K562 (cell line): Measurements from ENCODE around the gene MAP2K4. TPM values are rescaled to one million over a fixed set of nuclear protein-coding genes. Genes with fewer than 3 reads are reported as not detected.

Experiments
- ATAC-seq: fragments of 200-7000 bp; cut with Tn5 transposase; 3 replicates; pipeline ENCODE4 v1.9.1; 2020; ENCODE audit warnings: moderate library complexity
- BruUV-seq: library from RNA; stranded (reverse); fragments of 400-500 nt; replicated peaks from 2 replicates; lab custom pipeline; 2021; lab: Mats Ljungman, UMichigan
- CTCF ChIA-PET: fragments of 300-600 bp; formaldehyde crosslinking; extraction: SDS; loops from one replicate; lab custom pipeline; 2021; ENCODE audit warnings: low intra/inter-chr PET ratio; lab: Yijun Ruan, JAX
- POLR2A ChIA-PET: fragments of 300-600, 350-650 bp; sonication (Branson Sonifier 250); formaldehyde crosslinking; extraction: SDS; loops from one replicate; lab custom pipeline; 2021; ENCODE audit warnings: antibody characterized with exemption, inconsistent platforms; lab: Yijun Ruan, JAX
- DNase-seq, 4 experiments: peaks; one replicate each; pipeline versions ENCODE4 v3.0.0 to v3.0.0-alpha.2; 2011 to 2018; ENCODE audit warnings: low spot score in 3 of 4, mixed read lengths in 3 of 4; ENCODE audit errors: extremely low read depth in 1 of 4
- FAIRE-seq: peaks from 2 replicates; lab custom pipeline; 2011; peaks lifted over from hg19 to GRCh38; lab: Jason Lieb, UNC
- H2AFZ ChIP-seq: 2 replicates; pipeline ENCODE4 v1.6.0; 2011; ENCODE audit warnings: low read depth, low read length, control low read depth, inconsistent platforms
- H3K27ac ChIP-seq: fragments of 200-600 bp; 3 replicates; pipeline ENCODE4 v1.8.0; 2011; ENCODE audit warnings: low read depth, mild to moderate bottlenecking, control low read depth, inconsistent platforms, low read length, moderate library complexity, mixed read lengths; ENCODE audit errors: extremely low read depth
- H3K27me3 ChIP-seq, 2 experiments: fragments of 300-600 bp in 1 of 2; 2 replicates in 1 of 2; 3 replicates in 1 of 2; pipeline versions ENCODE4 v1.6.0 to v1.8.0; 2011; ENCODE audit warnings: inconsistent platforms in 2 of 2, low read length in 2 of 2, mild to moderate bottlenecking in 1 of 2, mixed read lengths in 1 of 2, moderate library complexity in 1 of 2; ENCODE audit not compliant: control insufficient read depth in 2 of 2, insufficient read depth in 2 of 2
- H3K36me3 ChIP-seq: fragments of 300-600 bp; 3 replicates; pipeline ENCODE4 v1.8.0; 2011; ENCODE audit warnings: mild to moderate bottlenecking, low read length, inconsistent platforms; ENCODE audit not compliant: control insufficient read depth, insufficient read depth
- H3K4me1 ChIP-seq, 2 experiments: fragments of 200-600 bp in 1 of 2; replicated peaks in 1 of 2; 2 replicates in 1 of 2; 3 replicates in 1 of 2; pipeline versions ENCODE4 v1.5.1 to v1.8.0; 2011; ENCODE audit warnings: inconsistent platforms in 2 of 2, low read length in 2 of 2, mild to moderate bottlenecking in 1 of 2, mixed read lengths in 1 of 2, moderate library complexity in 1 of 2; ENCODE audit not compliant: control insufficient read depth in 2 of 2, insufficient read depth in 2 of 2
- H3K4me2 ChIP-seq: 2 replicates; pipeline ENCODE4 v1.6.1; 2011; ENCODE audit warnings: low read length, control low read depth, inconsistent platforms, mixed read lengths; ENCODE audit not compliant: insufficient read depth
- H3K4me3 ChIP-seq: fragments of 200-600 bp; sonication (generic), shearing (Covaris generic); 2 replicates; pipeline ENCODE4 v1.5.1; 2016; ENCODE audit warnings: control low read depth, inconsistent platforms
- H3K79me2 ChIP-seq: fragments of 200-600 bp; 3 replicates; pipeline ENCODE4 v1.8.0; 2011; ENCODE audit warnings: low read length, inconsistent platforms; ENCODE audit not compliant: control insufficient read depth, insufficient read depth
- H3K9ac ChIP-seq, 2 experiments: 2 replicates each; pipeline versions ENCODE4 v1.6.0 to v1.6.1; 2011; ENCODE audit warnings: low read depth in 2 of 2, low read length in 2 of 2, control low read depth in 1 of 2, inconsistent platforms in 1 of 2, mild to moderate bottlenecking in 1 of 2, mixed read lengths in 1 of 2; ENCODE audit not compliant: insufficient read depth in 1 of 2
- H3K9me1 ChIP-seq: one replicate; pipeline ENCODE4 v1.6.0; 2011; ENCODE audit warnings: inconsistent platforms, mild to moderate bottlenecking, low read length, moderate library complexity; ENCODE audit not compliant: control insufficient read depth, insufficient read depth
- H3K9me3 ChIP-seq: replicated peaks from 2 replicates; pipeline ENCODE4 v1.5.1; 2011; ENCODE audit warnings: low read depth, low read length, inconsistent platforms; ENCODE audit not compliant: control insufficient read depth, insufficient read depth
- H4K20me1 ChIP-seq: replicated peaks from 2 replicates; pipeline ENCODE4 v1.6.1; 2011; ENCODE audit warnings: low read length, inconsistent platforms, mixed read lengths; ENCODE audit not compliant: control insufficient read depth, insufficient read depth
- HNRNPK ChIP-seq: fragments of 200-400 bp; formaldehyde crosslinking; IDR thresholded peaks from one replicate; pipeline ENCODE4 v1.6.1; 2018; ENCODE audit warnings: mild to moderate bottlenecking, low read depth, low read length; ENCODE audit not compliant: poor library complexity, severe bottlenecking
- PML ChIP-seq: IDR thresholded peaks from 2 replicates; pipeline ENCODE4 v1.6.1; 2012; ENCODE audit warnings: low read length, inconsistent platforms
- RBM25 ChIP-seq: fragments of 200-400 bp; formaldehyde crosslinking; IDR thresholded peaks from 2 replicates; pipeline ENCODE4 v1.6.1; 2018; ENCODE audit warnings: low read length, low read depth, moderate library complexity; ENCODE audit not compliant: severe bottlenecking
- RNF2 ChIP-seq: sonication (generic); IDR thresholded peaks from 2 replicates; pipeline ENCODE4 v1.6.1; 2016
- SNAPC5 ChIP-seq: fragments of 250-450 bp; sonication (Bioruptor Pico); IDR thresholded peaks from 2 replicates; pipeline ENCODE4 v1.8.0; 2021; ENCODE audit warnings: moderate library complexity, mild to moderate bottlenecking, inconsistent platforms
- ZNF253 ChIP-seq: fragments of 250-450 bp; sonication (Bioruptor Pico); conservative IDR thresholded peaks from 2 replicates; pipeline ENCODE4 v1.6.1; 2021; ENCODE audit warnings: mild to moderate bottlenecking
- ZZZ3 ChIP-seq: fragments of 450-650 bp; IDR thresholded peaks from 2 replicates; pipeline ENCODE4 v1.6.1; 2016; ENCODE audit warnings: antibody characterized with exemption, mild to moderate bottlenecking, moderate library complexity
- WGBS: fragments of 100-300 bp; shearing (Covaris generic); methylation state at CpG from one replicate; pipeline ENCODE4 v1.1.6; 2016; ENCODE audit warnings: low coverage, mixed read lengths; ENCODE audit not compliant: insufficient coverage; ENCODE audit errors: missing lambda C conversion rate; 5-methylcytosine and 5-hydroxymethylcytosine counted together
- in situ Hi-C: fragments of 300-500 bp; cut with MboI; formaldehyde crosslinking; loops from 4 replicates; pipeline ENCODE4 v1.15.0; 2018; ENCODE audit warnings: inconsistent platforms, mixed read lengths
- intact Hi-C: fragments of 100-400 bp; cut with micrococcal nuclease; formaldehyde crosslinking; loops from 2 replicates; pipeline ENCODE4 v1.14.2; 2022
- polyA plus RNA-seq, 8 experiments: library from polyadenylated mRNA; depleted of rRNA in 4 of 8; stranded (reverse) in 5 of 8; unstranded in 3 of 8; fragments of >200 nt; fragmentation: Nextera tagmentation in 2 of 8; fragmentation: Illumina TruSeq in 1 of 8; extraction: Ambion mirVana in 2 of 8; extraction: Trizol in 1 of 8; gene quantifications; 2 replicates each; pipeline versions ENCODE4 v1.2.1 to v1.2.3, GENCODE V29; 2011 to 2014; ENCODE audit warnings: inconsistent platforms in 1 of 8, missing spikeins in 1 of 8
- total RNA-seq, 7 experiments: library from RNA; depleted of rRNA in 6 of 7; stranded (reverse); fragments of >200 nt in 6 of 7; fragmentation: Illumina TruSeq in 2 of 7; extraction: Trizol in 2 of 7; gene quantifications; 2 replicates each; pipeline versions ENCODE4 v1.2.1 to v1.2.3, GENCODE V29; 2011 to 2021; ENCODE audit warnings: low replicate concordance in 1 of 7
- TF ChIP-seq, protein P1 (sequence below): fragments of 250-450 bp; sonication (Bioruptor Pico); IDR thresholded peaks from 2 replicates; pipeline ENCODE4 v1.4.0; 2020; ENCODE audit warnings: mild to moderate bottlenecking

The MAP2K4 gene
- total and polyA plus RNA-seq, 9 of the 15 experiments (the other 6 are each of a cell fraction or from before 2014, with no cell fraction given) = 3.0 to 15.9 (median 10.8) TPM

DNA sequence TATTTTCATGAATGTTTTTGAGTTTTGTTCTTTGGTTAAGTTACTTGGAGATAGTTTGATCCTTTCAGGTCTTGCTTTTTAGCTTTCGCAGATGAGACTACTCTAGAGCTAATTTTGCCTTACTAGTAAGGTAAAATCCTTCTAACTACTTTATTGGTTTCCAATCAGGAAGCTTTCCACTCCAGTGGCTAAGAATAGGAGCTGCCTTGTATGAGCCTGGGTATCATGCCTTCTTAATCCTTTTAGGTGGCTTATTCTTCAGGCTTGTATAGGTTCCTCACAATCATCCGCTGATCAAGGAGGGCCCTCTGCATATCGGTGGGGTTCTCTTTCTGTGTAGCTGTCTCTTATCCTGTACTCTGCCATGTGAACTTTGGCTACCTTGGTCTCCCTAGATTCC is 53.7 kb downstream of the MAP2K4 start:
- no TSS peak for BruUV-seq
- Histone ChIP-seq H3K4me2 (no peak overlapping the region), H3K27me3 (no peaks in the 10 kb centered on the region)
- POLR2A ChIA-PET = no interaction called here
- no peak for TF ChIP-seq SNAPC5
- TF ChIP-seq RBM25 = no peak
- TF ChIP-seq, protein P1, sequence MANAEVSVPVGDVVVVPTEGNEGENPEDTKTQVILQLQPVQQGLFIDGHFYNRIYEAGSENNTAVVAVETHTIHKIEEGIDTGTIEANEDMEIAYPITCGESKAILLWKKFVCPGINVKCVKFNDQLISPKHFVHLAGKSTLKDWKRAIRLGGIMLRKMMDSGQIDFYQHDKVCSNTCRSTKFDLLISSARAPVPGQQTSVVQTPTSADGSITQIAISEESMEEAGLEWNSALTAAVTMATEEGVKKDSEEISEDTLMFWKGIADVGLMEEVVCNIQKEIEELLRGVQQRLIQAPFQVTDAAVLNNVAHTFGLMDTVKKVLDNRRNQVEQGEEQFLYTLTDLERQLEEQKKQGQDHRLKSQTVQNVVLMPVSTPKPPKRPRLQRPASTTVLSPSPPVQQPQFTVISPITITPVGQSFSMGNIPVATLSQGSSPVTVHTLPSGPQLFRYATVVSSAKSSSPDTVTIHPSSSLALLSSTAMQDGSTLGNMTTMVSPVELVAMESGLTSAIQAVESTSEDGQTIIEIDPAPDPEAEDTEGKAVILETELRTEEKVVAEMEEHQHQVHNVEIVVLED (CRISPR knock-in tag) = no peak
- no peak for TF ChIP-seq ZNF253
- TF ChIP-seq PML = no peak
- TF ChIP-seq ZZZ3 = no peak
- no peak for TF ChIP-seq HNRNPK
- no peak for TF ChIP-seq RNF2
- TF ChIP-seq, all 486 proteins: peak for 0
- in situ Hi-C loops = no loop called here
- Histone ChIP-seq H2AFZ (no peak overlapping the region), H3K9ac (no peak overlapping the region), H3K36me3 (0 out of 3 replicates have a peak, but pooled peaks cover 2% of the 10 kb centered on the region), H4K20me1 (no peaks in the 10 kb centered on the region), H3K4me3 (no peak overlapping the region), H3K27ac (no peak overlapping the region), H3K9me1 (no peaks in the 10 kb centered on the region), H3K9me3 (no peaks in the 10 kb centered on the region), H3K4me1 (no peaks in the 10 kb centered on the region), H3K79me2 (no peaks in the 10 kb centered on the region)
- no peak for ATAC-seq
- CTCF ChIA-PET = no interaction called here
- DNase-seq = no peak
- 67% methylated on average over 3 of the region's 3 CpGs for WGBS
- FAIRE-seq = no peak
- intact Hi-C loops = no loop called here
